ENCODE results near the gene SNPH. TPM values are rescaled to one million over a fixed set of nuclear protein-coding genes. Genes with fewer than 3 reads are reported as not detected.

Gene SNPH
- total and polyA plus RNA-seq, 2 donors from 2014 or later, result 3.1 TPM

DNA sequence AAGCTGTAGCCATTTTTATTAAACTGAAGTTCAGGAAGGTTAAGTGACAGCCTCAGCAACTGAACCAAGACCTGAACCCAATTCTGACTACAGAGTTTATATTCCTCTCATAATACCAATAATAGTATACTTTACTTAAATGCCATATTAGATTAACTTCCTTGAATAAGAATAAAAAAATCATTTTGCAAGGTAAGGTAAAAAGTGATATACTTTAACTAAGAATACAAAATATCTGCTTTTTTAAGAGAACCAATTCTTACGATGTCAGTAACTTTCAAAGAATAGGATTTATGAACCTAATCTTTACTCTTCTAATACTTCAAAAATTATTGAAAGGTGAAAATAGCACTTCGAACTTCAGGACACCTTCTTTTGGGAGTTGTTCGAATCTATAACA, 36.6 kb upstream of the SNPH start:
- H3K27me3 ChIP-seq (ENCODE audit: control insufficient read depth, insufficient read depth, low read length), result peaks cover 19% of the 10 kb centered on the region
- FAIRE-seq, result no peak
- no peaks in the 10 kb centered on the region for H3K9me3 ChIP-seq (ENCODE audit: control insufficient read depth in 2 of 3, insufficient read depth in 1 of 3, low read length in 3 of 3)

DNA sequence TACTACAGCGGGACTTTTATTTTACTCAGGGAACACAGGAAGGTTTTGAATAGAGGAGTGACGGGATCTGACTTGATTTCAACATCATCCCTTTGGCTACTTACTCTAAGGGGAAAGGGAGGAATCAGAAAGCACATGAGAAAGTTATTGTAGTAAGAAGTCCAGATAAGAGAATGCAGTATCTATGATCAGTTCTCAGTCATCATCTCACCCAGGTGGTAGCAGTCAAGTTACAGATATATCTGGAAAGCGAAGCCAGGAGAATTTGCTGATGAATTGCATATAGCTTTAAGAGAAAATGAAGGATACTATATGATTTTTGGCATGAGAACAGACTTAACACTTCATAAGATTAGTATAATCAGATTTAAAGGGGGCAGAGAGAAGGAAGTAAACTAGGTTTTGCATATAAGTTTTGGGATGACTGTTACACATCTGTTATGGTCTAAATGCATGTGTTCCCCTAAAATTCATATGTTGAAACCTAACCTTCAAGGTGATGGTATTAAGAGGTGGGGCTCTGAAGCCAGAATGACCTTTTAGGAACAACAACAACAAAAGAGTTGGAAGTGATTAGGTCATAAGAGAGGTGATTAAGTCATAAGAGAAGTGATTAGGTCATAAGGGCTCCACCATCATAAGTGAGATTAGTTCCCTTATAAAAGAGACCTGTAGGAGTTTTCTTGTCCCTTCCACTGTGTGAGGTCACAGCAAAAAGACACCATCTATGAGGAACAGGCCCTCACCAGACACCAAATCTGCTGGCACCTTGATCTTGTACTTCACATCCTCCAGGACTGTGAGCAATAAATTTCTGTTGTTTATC, 33.6 kb upstream of the SNPH start:
- Histone ChIP-seq H3K27ac (ENCODE audit: low read depth in 2 of 2, low read length in 2 of 2) (no peak overlapping the region), H3K27me3 (ENCODE audit: control insufficient read depth, insufficient read depth, low read length) (peaks cover 12% of the 10 kb centered on the region), H3K9ac (ENCODE audit: low read length in 3 of 3) (no peak overlapping the region), H3K9me3 (ENCODE audit: control insufficient read depth in 2 of 3, insufficient read depth in 1 of 3, low read length in 3 of 3) (no peaks in the 10 kb centered on the region), H3K4me3 (ENCODE audit: low read length in 3 of 3) (no peak overlapping the region), H3K36me3 (ENCODE audit: control insufficient read depth in 2 of 3, insufficient read depth in 3 of 3, low read length in 3 of 3) (no peaks in the 10 kb centered on the region), H3K4me1 (ENCODE audit: control insufficient read depth in 2 of 3, insufficient read depth in 2 of 3, low read depth in 1 of 3, low read length in 3 of 3) (no peaks in the 10 kb centered on the region)
- FAIRE-seq, result no peak
- DNase-seq, result no peak
- intact Hi-C loops (cut with DNase I), result no loop called here
- TF ChIP-seq, protein P1, sequence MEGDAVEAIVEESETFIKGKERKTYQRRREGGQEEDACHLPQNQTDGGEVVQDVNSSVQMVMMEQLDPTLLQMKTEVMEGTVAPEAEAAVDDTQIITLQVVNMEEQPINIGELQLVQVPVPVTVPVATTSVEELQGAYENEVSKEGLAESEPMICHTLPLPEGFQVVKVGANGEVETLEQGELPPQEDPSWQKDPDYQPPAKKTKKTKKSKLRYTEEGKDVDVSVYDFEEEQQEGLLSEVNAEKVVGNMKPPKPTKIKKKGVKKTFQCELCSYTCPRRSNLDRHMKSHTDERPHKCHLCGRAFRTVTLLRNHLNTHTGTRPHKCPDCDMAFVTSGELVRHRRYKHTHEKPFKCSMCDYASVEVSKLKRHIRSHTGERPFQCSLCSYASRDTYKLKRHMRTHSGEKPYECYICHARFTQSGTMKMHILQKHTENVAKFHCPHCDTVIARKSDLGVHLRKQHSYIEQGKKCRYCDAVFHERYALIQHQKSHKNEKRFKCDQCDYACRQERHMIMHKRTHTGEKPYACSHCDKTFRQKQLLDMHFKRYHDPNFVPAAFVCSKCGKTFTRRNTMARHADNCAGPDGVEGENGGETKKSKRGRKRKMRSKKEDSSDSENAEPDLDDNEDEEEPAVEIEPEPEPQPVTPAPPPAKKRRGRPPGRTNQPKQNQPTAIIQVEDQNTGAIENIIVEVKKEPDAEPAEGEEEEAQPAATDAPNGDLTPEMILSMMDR (IDR thresholded peaks at IDR 0.05; ENCODE audit: borderline replicate concordance, extremely low read depth, insufficient read depth), result no peak

More for the DNA sequence above, 36.6 kb upstream of the SNPH start:
- intact Hi-C loops (cut with DNase I), result no loop called here
- H3K27ac ChIP-seq (ENCODE audit: low read depth in 2 of 2, low read length in 2 of 2), result no peak overlapping the region
- DNase-seq, result no peak
- no peak overlapping the region for H3K4me3 ChIP-seq (ENCODE audit: low read length in 3 of 3)
- no peaks in the 10 kb centered on the region for H3K4me1 ChIP-seq (ENCODE audit: control insufficient read depth in 2 of 3, insufficient read depth in 2 of 3, low read depth in 1 of 3, low read length in 3 of 3)
- H3K9ac ChIP-seq (ENCODE audit: low read length in 3 of 3), result no peak overlapping the region
- no peaks in the 10 kb centered on the region for H3K36me3 ChIP-seq (ENCODE audit: control insufficient read depth in 2 of 3, insufficient read depth in 3 of 3, low read length in 3 of 3)
- TF ChIP-seq, protein P1 (IDR thresholded peaks at IDR 0.05; ENCODE audit: borderline replicate concordance, extremely low read depth, insufficient read depth), result no peak

DNA sequence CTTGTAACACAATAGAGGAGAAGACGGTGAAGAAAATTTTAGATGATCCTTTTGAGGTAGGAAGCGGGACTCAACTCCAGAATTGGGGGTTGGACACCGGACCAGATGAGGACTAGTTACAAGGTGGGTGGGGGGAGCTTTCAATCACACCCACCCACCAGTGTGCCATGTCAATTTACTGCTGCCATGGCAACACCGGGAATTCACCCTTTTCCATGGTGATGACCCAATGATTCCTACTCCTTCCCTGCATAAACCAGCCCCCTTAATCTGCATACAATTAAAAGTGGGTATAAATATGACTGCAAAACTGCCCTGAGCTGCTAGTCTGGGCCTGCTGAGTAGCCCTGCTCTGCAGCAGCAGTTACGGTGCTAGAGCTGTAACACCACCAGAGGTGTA, 25.5 kb upstream of the SNPH start:
- Histone ChIP-seq H3K9me3 (ENCODE audit: control insufficient read depth in 2 of 3, insufficient read depth in 1 of 3, low read length in 3 of 3) (no peaks in the 10 kb centered on the region), H3K4me3 (ENCODE audit: low read length in 3 of 3) (no peak overlapping the region)
- FAIRE-seq, result no peak

More for the DNA sequence above, 25.5 kb upstream of the SNPH start:
- TF ChIP-seq, protein P1 (IDR thresholded peaks at IDR 0.05; ENCODE audit: borderline replicate concordance, extremely low read depth, insufficient read depth), result no peak
- no peaks in the 10 kb centered on the region for H3K4me1 ChIP-seq (ENCODE audit: control insufficient read depth in 2 of 3, insufficient read depth in 2 of 3, low read depth in 1 of 3, low read length in 3 of 3)
- H3K9ac ChIP-seq (ENCODE audit: low read length in 3 of 3), result no peak overlapping the region
- intact Hi-C loops (cut with DNase I), result no loop called here
- DNase-seq, result no peak
- H3K27ac ChIP-seq (ENCODE audit: low read depth in 2 of 2, low read length in 2 of 2), result no peak overlapping the region
- H3K27me3 ChIP-seq (ENCODE audit: control insufficient read depth, insufficient read depth, low read length), result no peaks in the 10 kb centered on the region
- no peaks in the 10 kb centered on the region for H3K36me3 ChIP-seq (ENCODE audit: control insufficient read depth in 2 of 3, insufficient read depth in 3 of 3, low read length in 3 of 3)
